ENCODE data around the gene OR5P2. TPM values are rescaled to one million over a fixed set of nuclear protein-coding genes. Genes with fewer than 3 reads are reported as not detected.

The OR5P2 gene
- total RNA-seq = 1 to 10 TPM; 1.1 to 8.4 TPM
- polyA plus RNA-seq (2013, experiment 1 of 2) = 0.21 TPM
- polyA plus RNA-seq (2013, experiment 2 of 2) = not detected
- long read RNA-seq, experiment 1 = 0 reads
- long read RNA-seq, experiment 2 = 0 reads
- long read RNA-seq, experiment 3 = 0 reads
- long read RNA-seq, experiment 4 = 0 reads

DNA sequence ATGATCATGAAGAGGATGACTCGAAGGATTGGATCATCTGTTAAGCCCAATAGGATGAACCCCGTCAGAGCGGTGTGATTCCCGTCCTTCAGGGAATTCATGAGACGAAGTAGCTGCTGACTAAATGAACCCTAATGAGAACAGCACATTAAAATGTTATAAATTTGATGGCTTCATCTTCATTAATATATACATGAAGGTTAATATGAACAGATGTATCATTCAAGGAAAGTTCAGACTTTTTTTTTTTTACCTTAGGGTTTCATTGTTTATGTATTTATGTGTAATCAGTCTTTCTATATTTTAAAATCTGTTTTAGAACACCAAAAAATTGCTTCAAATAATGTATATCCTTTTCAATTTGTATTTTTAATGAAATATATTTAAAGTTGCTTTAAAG is at the start of gene OR5P2:
OR5P2 (minus strand) TSS at position 101 of the 400 bp plus-strand sequence; CDS start at position 101, 0 bp downstream.
- peaks cover 63% of the 10 kb centered on the region for H3K36me3 Mint-ChIP-seq (ENCODE audit: low read depth)
- H3K9me3 Mint-ChIP-seq = peaks cover 12% of the 10 kb centered on the region
- H3K9ac ChIP-seq (ENCODE audit: extremely low read depth, low read length, poor library complexity, severe bottlenecking) = no peak within 1 kb of the TSS
- peaks cover 12% of the 10 kb centered on the region for H3K9me3 ChIP-seq (ENCODE audit: control insufficient read depth, low read length)
- WGBS, 2 experiments (ENCODE audit: insufficient coverage in 1 of 2, insufficient read length in 1 of 2) = 97 to 100% methylated on average over 1 to 5 of the region's 5 CpGs
- no peaks in the 10 kb centered on the region for H3K27me3 ChIP-seq (ENCODE audit: control insufficient read depth, insufficient read depth, low read length, poor library complexity, severe bottlenecking)
- no peak within 1 kb of the TSS for H3K4me3 ChIP-seq (ENCODE audit: low read length)
- no peak for DNase-seq
- peaks cover 53% of the 10 kb centered on the region for H3K36me3 ChIP-seq (ENCODE audit: control insufficient read depth, insufficient read depth, low read length)
- TF ChIP-seq, protein P1, sequence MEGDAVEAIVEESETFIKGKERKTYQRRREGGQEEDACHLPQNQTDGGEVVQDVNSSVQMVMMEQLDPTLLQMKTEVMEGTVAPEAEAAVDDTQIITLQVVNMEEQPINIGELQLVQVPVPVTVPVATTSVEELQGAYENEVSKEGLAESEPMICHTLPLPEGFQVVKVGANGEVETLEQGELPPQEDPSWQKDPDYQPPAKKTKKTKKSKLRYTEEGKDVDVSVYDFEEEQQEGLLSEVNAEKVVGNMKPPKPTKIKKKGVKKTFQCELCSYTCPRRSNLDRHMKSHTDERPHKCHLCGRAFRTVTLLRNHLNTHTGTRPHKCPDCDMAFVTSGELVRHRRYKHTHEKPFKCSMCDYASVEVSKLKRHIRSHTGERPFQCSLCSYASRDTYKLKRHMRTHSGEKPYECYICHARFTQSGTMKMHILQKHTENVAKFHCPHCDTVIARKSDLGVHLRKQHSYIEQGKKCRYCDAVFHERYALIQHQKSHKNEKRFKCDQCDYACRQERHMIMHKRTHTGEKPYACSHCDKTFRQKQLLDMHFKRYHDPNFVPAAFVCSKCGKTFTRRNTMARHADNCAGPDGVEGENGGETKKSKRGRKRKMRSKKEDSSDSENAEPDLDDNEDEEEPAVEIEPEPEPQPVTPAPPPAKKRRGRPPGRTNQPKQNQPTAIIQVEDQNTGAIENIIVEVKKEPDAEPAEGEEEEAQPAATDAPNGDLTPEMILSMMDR (conservative IDR thresholded peaks at IDR 0.05) = no peak
- H3K27ac Mint-ChIP-seq = no peak within 1 kb of the TSS
- H3K4me1 ChIP-seq (ENCODE audit: control insufficient read depth, insufficient read depth, low read length) = no peaks in the 10 kb centered on the region
- no peak within 1 kb of the TSS for H3K4me3 Mint-ChIP-seq
- no peak within 1 kb of the TSS for H3K27ac ChIP-seq (ENCODE audit: low read depth, low read length)
- H3K27me3 Mint-ChIP-seq (ENCODE audit: insufficient read depth) = no peaks in the 10 kb centered on the region
- no peaks in the 10 kb centered on the region for H3K4me1 Mint-ChIP-seq

GRCh38 chr11:7846003-7846402 is 49.3 kb upstream of the OR5P2 start:
- H3K9me3 ChIP-seq (ENCODE audit: control insufficient read depth, low read length) = peaks cover 6% of the 10 kb centered on the region
- no peaks in the 10 kb centered on the region for H3K9me3 Mint-ChIP-seq
- no peaks in the 10 kb centered on the region for H3K27me3 ChIP-seq (ENCODE audit: control insufficient read depth, insufficient read depth, low read length, poor library complexity, severe bottlenecking)
- no peak overlapping the region for H3K27ac Mint-ChIP-seq
- H3K4me1 Mint-ChIP-seq = no peaks in the 10 kb centered on the region
- TF ChIP-seq, protein P1 (conservative IDR thresholded peaks at IDR 0.05) = no peak
- H3K27ac ChIP-seq (ENCODE audit: low read depth, low read length) = no peak overlapping the region
- H3K4me1 ChIP-seq (ENCODE audit: control insufficient read depth, insufficient read depth, low read length) = no peaks in the 10 kb centered on the region
- no peak overlapping the region for H3K4me3 Mint-ChIP-seq
- H3K36me3 Mint-ChIP-seq (ENCODE audit: low read depth) = peaks cover 53% of the 10 kb centered on the region
- H3K4me3 ChIP-seq (ENCODE audit: low read length) = no peak overlapping the region
- no peak overlapping the region for H3K9ac ChIP-seq (ENCODE audit: extremely low read depth, low read length, poor library complexity, severe bottlenecking)
- peaks cover 51% of the 10 kb centered on the region for H3K36me3 ChIP-seq (ENCODE audit: control insufficient read depth, insufficient read depth, low read length)
- no peak for DNase-seq
- WGBS, 2 experiments (ENCODE audit: insufficient coverage in 1 of 2, insufficient read length in 1 of 2) = 97 to 100% methylated on average over 3 of the region's 3 CpGs
- no peaks in the 10 kb centered on the region for H3K27me3 Mint-ChIP-seq (ENCODE audit: insufficient read depth)

DNA sequence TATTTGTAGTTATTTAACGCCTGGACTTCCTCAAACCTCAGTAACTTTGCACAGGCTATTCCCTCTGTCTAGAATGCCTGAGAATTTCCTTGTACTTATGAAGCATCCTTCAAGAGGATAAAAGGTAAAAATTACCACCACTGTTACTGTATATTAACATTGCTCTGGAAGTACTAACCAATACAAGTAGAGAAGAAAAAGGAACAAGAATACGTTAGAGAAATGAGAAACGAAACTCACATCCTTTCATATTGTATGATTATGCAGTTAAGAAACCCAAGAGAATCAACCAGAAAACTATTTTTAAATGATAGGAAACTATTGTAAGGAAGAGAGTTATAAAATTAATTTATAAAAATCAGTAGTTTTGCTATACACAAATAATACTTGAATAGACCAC is 48.2 kb upstream of the OR5P2 start:
- Histone ChIP-seq H3K4me3 (ENCODE audit: low read length) (no peak overlapping the region), H3K9me3 (ENCODE audit: control insufficient read depth, low read length) (peaks cover 6% of the 10 kb centered on the region), H3K36me3 (ENCODE audit: control insufficient read depth, insufficient read depth, low read length) (peaks cover 46% of the 10 kb centered on the region), H3K4me1 (ENCODE audit: control insufficient read depth, insufficient read depth, low read length) (no peaks in the 10 kb centered on the region), H3K9ac (ENCODE audit: extremely low read depth, low read length, poor library complexity, severe bottlenecking) (no peak overlapping the region), H3K27me3 (ENCODE audit: control insufficient read depth, insufficient read depth, low read length, poor library complexity, severe bottlenecking) (no peaks in the 10 kb centered on the region), H3K27ac (ENCODE audit: low read depth, low read length) (no peak overlapping the region)
- Mint-ChIP-seq H3K27ac (no peak overlapping the region), H3K4me3 (no peak overlapping the region), H3K4me1 (no peaks in the 10 kb centered on the region), H3K36me3 (ENCODE audit: low read depth) (peaks cover 55% of the 10 kb centered on the region), H3K27me3 (ENCODE audit: insufficient read depth) (no peaks in the 10 kb centered on the region), H3K9me3 (no peaks in the 10 kb centered on the region)
- TF ChIP-seq, protein P1 (conservative IDR thresholded peaks at IDR 0.05) = no peak
- DNase-seq = no peak
- WGBS, 2 experiments (ENCODE audit: insufficient coverage in 1 of 2, insufficient read length in 1 of 2) = 96% methylated on average over 1 of the region's 3 CpGs; no CpG with 5 or more reads in 1 of the 2 experiments

All from endodermal cell (in vitro differentiated cells).